ENCODE results near the gene OVOL1.
"Not testable (repeated sequence)": the region's sequence is repeated elsewhere in the genome, so short reads cannot be mapped to it uniquely, and the experiment has no call there.

OVOL1 gene

DNA sequence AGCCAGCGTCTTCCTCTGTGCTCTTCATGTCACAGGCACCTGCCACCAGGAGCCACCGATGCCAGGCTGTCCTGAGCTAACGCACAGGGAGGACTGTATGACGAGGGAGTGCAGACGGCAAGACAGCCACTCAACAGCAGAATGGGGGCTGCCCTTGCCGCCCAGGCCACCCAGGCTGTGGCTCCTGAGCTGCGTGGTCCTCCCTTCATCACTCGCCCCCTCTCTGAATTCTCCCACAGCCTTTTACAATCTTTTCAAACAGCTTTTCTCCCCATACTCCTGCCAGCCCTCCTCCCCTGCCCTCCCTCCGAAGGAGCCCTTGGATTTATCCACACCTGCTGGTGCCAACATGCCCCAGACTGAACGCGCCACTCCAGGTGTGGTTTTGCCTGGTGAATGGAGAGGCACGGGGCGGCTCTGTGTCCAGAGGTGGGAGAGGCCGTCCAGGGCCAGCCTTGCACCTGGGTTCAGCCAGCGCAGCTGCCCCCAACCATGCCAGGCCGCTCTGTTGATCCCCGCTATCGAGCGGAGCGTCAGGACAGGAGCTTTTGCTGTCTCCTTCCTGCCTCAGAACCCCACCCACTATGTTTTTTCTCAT lies 22.0 kb downstream of the OVOL1 start:
- DNase-seq: no peak
- in situ Hi-C loops (cut with MboI; ENCODE audit: low pct_unique_long_range_greater_than_20kb, low sequenced_read_pairs): no loop called here

DNA sequence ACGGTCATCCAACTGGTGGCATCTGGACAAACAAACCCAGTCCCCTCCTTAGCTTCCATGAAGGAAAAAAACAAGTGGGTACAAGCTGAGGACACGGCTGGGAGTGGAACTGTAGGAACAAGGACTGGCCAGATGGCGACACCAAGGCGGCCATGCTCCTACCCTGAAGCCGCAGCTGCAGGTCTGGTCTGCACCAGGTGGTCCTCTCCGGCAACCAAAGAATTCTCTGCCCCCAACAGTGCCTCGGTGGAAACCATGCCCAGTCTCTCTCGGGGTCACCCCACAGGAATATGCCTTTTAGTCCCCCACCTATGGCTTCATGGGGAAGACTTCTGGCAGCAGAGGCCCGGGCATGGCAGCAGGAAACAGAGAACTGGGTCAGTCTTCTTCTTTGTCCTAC lies 22.6 kb downstream of the OVOL1 start:
- in situ Hi-C loops (cut with MboI; ENCODE audit: low pct_unique_long_range_greater_than_20kb, low sequenced_read_pairs): no loop called here
- no peak for DNase-seq

DNA sequence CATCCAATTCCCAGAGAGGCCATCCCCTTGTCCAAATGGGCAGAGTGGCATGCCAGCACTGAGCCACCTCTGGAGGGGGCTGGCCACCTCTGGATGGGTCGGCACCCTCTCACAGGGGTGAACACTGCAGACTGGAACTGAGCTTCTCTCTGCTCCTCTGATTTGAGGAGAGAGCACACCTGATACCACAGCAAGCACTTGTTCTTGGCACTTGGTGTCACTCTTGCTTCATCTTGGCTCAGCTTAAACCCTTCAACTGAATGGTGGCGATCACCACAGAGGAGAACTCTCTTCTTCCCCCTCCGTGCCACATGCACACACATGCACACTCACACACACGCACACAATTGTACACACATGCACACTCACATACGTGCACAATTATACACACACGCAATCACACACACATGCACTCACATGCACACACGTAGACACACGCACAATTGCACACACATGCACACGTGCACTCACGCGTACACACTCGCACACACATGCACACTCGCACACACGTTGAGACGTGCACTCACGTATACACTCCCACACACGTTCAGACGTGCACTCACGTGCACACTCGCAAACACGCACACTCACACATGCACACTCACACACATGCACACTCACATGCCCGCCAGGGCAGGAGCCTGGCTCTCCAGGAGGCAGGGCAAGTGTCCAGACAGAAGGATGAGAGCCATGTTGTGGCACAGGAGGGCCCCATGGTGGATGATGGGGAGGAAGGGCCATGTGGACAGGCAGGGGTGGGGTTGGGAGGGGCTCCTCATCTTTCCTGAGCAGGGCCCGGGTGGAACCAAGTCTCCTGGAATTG lies 23.4 kb downstream of the OVOL1 start:
- in situ Hi-C loops (cut with MboI; ENCODE audit: low pct_unique_long_range_greater_than_20kb, low sequenced_read_pairs): no loop called here
- DNase-seq: no peak

DNA sequence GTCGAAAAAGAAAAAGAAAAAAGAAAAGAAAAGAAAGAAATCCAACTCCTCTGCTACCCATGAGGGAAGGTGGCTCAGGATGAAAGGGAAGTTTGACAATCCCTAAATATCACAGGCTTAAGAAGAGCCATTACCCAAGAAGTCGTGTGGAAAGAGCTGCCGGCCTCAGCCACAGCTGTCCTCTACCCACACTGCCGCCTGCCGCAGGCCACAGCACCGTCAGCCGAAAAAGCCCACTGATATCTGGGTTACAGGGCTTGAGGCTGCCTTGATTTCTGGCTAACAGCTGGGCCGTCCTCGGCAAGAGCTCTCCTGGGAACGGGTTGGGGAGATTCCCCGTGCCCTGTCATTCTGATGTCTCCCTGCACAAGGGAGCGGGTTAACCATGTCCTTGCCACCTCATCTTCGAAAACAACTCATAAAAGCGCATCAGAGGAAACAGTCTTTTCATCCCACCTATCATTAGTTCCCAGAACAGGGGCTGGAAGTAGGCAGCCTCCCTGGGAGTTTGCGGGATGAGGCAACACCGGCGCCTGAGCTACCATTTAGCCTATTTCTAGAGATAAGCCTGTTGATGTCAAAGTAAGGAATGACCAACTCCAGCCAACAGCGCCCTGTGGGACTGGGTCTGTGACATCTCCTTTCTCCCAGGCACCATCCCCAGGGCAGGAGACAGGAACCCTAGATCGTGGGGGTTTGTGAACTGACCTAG lies 25.1 kb downstream of the OVOL1 start:
- no peak for DNase-seq
- in situ Hi-C loops (cut with MboI; ENCODE audit: low pct_unique_long_range_greater_than_20kb, low sequenced_read_pairs): no loop called here

DNA sequence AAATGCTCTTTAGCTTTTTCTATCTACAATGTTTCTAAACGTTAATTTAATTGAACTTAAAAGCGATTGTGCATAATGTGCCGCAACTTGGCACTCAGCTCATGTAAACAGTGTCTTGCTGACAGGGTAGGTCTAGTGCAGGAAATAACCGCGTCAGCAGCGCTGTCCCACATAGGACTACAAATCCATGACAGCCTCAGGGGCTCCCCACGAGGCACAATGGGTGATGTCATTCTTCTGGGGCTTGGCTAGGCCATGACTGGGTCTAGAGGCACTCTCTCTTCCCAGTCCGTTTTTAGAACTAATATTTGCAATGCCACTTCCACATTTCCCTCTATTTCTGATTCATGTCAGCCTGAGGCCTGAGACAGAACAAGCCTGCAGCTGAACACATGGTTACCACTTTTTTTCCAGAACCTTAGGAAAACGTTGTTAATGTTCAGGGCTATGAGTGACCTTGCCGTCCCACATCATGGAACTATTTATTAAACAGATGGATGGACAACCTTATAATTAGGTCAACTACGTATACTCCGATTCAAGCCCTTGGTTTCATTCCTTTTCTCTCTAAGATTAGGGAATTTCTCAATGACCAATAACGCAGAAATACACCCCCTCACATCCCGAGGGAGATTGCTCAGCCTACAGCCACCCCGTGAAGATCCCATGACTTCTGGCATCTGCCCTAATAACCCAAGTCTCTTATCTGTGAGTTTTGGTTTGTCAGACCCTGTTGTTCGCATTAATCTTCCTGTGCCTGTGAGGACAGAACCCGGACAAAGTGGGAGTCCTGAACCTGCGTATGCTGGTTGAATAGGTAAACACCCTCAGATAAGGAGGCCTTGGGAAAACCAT lies 27.5 kb downstream of the OVOL1 start:
- in situ Hi-C loops (cut with MboI; ENCODE audit: low pct_unique_long_range_greater_than_20kb, low sequenced_read_pairs): no loop called here
- no peak for DNase-seq

DNA sequence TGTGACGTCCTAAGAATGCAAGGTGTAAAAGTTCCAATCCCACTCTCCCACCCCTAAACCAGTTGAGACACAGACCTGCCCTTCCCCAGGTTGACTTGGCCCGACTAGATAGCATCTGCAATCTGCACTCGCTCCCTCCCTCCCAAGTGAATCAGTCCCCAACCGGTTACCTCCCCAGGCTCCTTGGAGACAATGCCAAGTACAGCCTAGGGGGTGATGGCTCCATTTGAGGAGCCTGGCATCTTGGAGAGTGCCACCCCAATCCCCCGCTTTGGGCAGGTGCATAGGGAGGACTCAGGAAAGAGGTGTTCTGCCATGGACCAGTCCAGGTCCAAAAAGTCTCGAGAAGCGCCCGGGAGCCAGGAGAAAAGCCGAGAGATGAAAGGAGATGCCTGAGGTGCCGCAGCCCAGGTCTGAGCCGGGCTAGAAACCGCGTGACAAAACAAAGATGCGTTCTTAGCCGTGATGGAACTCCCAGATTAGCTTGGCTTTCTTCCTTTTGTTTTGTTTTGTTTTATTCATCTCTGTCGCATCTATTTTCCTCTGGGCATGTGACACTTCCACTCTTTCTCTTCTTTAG lies 28.2 kb downstream of the OVOL1 start:
- in situ Hi-C loops (cut with MboI; ENCODE audit: low pct_unique_long_range_greater_than_20kb, low sequenced_read_pairs): no loop called here
- DNase-seq: no peak

DNA sequence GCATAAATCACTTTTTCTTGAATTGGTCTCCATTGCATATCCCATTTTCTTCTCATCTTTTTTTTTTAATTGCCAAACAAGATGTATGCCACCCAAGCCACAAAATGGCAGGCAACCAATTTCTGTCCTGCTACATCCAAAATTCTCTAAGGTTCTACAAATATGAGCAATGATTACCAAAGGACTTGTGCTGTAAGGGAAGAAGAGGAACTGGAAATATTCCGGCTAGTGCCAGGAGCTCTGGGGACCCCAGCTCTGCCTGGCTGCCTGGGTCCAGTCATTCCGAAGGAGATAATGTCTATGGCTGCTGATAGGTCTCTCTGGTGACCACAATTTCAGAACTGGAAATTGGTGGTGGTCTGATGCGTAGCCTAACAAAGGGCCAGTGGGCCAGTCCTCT lies 29.8 kb downstream of the OVOL1 start:
- no peak for DNase-seq
- in situ Hi-C loops (cut with MboI; ENCODE audit: low pct_unique_long_range_greater_than_20kb, low sequenced_read_pairs): no loop called here

DNA sequence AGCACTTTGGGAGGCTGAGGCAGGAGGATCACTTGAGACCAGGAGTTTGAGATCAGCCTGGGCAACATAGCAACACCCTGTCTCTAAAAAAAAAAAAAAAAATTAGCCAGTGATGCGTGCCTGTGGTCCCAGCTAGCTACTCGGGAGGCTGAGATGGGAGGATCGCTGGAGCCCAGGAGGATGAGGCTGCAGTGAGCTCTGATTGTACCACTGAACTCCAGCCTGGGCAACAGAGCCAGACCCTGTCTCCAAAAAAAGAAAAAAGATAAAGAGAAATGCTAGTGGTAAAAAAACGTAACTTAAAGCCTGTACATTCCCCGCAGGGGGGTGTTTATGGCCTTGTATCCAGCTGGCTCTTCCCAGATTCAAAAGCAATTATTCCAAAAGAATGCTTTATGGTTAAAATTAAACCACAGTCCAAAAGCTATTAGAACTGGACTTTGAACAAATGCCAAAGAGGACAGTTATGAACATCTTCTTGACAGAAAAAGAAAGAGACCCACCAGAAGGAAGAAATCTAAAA lies 30.5 kb downstream of the OVOL1 start:
- DNase-seq: peak; percentile 22
- in situ Hi-C loops (cut with MboI; ENCODE audit: low pct_unique_long_range_greater_than_20kb, low sequenced_read_pairs): no loop called here

DNA sequence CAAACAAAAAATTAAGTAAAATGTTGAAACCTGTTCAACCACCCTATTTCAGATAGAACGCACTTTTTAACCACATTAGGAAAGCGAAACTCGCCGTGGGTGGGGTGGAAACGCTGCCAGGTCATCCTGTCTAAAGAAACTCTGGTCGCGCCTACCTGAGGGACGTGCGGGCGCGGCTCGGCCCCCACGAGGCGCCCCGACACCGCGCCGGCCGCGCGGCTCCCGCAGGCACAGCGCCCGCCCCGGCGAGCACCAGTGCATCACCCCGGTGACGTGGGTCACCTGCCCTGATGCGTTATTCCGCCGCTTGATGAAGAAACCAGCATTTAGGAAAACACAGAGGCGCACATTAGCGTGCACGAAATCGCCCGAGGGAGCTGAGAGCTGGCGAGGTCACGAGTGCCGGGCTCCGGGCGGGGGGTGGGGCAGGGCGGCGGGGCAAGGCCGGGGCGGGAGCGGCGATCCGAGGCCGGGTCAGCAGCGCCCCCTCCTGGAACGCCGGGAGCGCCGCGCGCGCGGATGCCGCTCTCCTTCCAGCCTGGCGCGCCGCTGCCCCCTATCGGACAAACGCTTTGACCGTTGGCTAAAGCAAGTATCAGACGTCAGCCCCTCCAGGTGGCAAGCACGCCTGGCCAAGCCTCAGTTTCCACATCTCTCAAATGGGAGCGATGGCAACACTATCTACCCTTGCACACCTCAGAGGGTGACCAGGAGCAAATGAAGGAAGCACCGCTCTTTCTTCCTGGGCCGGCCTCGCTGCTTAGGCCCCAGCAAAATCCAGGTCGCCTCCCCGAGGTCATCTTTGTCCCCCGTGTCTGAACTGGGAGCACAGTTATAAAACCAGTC lies 31.2 kb downstream of the OVOL1 start:
- in situ Hi-C loops (cut with MboI; ENCODE audit: low pct_unique_long_range_greater_than_20kb, low sequenced_read_pairs): no loop called here
- DNase-seq: peak; percentile 90

DNA sequence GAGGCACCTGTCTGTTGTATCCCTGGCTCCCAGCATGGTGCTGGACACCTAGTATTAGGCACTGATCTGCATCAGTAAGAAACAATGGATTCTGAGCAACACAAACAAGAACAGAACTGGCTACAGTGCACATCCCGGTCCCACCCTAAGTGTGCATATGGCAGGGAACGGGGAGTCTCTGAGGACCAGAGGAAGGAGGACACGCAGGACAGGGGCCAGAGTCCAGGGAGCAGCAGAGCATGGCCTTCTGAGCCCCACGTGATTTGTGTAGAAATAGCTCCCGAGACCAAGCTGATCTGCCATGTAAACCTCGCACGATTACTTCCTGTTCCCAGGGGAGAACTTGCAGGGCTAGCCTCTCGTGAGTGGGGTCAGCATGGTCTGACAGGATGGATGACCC lies 34.2 kb downstream of the OVOL1 start:
- no peak for DNase-seq
- in situ Hi-C loops (cut with MboI; ENCODE audit: low pct_unique_long_range_greater_than_20kb, low sequenced_read_pairs): no loop called here

DNA sequence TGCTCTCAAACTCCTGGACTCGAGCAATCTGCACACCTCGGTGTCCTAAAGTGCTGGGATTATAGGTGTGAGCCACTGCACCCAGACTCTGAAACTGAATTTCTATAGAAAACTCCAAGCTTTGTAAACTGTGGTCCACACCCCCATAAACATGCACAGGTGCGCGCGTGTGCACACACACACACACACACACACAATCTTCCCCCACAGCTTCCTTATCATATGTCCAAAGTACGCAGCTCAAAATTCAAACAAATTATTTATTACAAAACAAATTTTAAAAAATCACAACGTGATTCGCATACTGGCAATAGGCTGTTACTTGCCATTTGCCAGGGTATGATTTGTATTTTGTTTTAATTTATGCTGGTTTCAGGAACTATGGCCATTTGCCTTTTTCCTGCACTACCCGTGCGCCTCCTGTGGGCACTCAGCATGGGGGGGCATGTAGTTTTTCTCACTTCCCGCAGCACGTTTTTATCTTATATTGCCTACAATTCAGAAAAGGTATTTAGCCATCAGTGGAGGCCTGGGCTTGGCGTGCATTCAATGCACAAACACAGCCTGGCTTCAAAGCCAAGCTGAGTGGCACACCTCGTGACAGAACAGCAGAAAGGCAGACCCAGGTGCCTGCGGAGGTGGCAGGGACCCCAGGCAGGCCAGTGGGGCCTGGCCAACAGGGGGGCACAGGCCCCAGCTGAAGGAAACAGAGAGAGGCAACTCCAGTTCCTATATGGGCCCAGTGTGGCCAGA lies 36.1 kb downstream of the OVOL1 start:
- in situ Hi-C loops (cut with MboI; ENCODE audit: low pct_unique_long_range_greater_than_20kb, low sequenced_read_pairs): no loop called here
- DNase-seq: no peak

DNA sequence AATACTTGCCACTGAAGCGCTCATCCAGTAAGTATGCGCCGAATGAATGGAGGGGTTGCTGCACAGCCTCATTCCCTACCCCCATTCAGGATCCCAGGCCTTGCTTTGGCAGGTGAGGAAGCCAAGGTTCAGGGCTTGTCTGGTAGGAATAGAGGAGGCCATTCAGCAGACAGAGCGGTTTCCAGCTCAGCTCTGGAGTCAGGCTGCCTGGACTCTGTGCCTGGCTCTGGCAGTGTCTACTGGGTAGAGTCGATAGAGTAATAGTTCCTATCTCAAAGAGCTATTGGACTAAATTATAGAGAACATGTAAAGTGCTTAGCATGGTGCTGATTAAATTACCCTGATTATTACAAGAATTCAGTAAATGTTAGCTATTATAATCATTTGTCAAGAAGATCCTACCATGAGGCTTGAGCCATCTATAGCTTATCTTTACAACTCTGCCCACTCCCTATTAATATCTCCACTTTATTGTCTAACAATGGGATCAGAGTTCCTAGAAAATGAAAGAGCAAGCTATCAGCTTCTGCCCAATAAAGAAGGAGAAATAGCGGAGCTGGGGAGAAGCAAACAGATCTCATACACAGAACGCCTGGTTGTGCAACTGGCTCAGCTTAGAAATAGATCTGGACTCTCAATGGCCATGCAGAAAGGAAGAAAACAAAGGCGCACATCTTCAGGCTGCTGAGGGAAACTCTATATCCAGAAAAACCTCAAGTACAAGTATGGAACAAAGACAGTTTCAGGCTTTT lies 40.3 kb downstream of the OVOL1 start:
- in situ Hi-C loops (cut with MboI; ENCODE audit: low pct_unique_long_range_greater_than_20kb, low sequenced_read_pairs): no loop called here
- no peak for DNase-seq

DNA sequence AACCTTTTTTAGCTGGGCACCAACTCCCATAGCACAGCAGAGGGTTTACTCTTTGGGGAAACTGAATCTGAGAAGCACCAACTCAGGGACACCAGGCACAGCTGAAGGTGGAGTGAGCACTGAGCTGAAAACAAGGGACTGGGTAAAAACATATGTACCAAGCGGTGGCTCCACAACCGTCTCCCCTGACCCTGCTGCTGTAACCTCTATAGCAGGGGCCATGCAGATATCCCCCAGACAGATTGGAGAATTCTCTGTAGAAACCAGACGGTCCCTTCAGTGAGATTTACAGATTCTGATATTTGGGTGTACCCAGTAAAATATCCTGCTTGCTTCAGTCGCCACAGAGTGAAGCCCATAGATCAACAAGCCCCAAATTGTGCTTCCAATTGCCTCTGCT lies 42.6 kb downstream of the OVOL1 start:
- in situ Hi-C loops (cut with MboI; ENCODE audit: low pct_unique_long_range_greater_than_20kb, low sequenced_read_pairs): no loop called here
- no peak for DNase-seq

DNA sequence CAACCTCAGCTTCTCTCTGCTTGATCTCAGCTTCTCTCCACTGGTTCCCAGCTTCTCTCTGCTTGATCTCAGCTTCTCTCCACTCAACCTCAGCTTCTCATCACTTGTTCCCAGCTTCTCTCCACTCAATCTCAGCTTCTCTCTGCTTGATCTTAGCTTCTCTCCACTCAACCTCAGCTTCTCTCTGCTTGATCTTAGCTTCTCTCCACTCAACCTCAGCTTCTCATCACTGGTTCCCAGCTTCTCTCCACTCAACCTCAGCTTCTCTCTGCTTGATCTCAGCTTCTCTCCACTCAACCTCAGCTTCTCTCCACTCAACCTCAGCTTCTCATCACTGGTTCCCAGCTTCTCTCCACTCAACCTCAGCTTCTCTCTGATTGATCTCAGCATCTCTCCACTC lies 45.4 kb downstream of the OVOL1 start:
- in situ Hi-C loops (cut with MboI; ENCODE audit: low pct_unique_long_range_greater_than_20kb, low sequenced_read_pairs); DNase-seq: not testable (repeated sequence)

DNA sequence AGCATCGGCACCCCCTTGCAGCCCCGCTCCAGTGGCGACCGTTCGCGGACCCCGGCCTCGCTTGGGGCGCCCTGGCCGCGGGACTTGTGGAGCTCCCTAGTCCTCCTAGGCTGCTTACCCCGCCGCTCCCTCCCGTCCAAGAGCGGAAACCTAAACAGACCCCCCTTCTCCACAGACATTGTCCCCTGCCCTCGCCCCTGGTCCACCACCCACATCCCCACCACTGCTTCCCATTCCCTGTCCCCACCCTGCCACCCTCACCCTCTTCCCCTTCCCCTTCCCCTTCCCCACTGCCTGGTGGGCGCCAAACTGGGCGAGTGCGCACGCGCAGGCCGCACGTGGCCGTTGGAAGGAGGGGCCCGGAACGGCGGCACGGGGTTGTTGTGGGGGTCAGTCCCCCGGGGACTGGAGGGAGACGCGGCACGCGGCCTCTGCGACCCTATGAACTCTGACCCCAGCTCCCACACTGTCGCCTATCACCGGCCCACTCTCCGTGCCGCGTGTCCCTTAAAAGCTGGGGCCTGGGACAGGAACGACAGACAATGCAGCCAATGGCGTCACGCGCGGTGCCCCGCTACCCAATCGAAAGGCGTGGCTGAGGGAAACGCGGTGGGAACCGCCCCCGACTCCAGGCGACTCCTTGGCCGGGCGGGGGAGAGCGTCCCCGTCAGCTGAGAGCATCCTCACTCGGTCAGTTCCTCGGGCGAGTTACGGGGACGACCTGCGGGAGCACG lies 46.6 kb downstream of the OVOL1 start, which contains the start of gene SNX32:
Gene SNX32 (plus strand): TSS at position 667 of the 734 bp plus-strand sequence. CDS start 103 bp downstream, outside the sequence.
- peak; percentile 96 for DNase-seq

DNA sequence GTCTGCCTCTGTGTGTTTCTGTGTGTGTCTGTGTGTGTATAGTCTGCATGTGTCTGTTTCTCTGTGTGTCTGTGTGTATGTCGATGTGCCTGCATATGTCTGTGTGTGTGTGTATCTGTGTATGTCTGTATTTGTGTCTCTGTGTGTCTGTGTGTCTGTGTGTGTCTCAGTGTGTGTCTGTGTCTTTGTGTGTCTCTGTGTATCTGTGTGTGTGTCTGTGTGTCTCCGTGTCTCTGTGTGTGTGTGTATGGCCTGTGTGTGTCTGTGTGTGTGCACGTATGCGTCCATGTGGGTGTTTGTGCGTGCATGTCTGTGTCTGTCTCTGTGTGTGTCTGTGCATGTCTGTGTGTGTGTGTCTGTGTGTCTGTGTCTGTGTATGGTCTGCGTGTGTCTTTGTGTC lies 47.3 kb downstream of the OVOL1 start:
- in situ Hi-C loops (cut with MboI; ENCODE audit: low pct_unique_long_range_greater_than_20kb, low sequenced_read_pairs): no loop called here
- no peak for DNase-seq

More for the DNA sequence above, 46.6 kb downstream of the OVOL1 start, which contains the start of gene SNX32:
- in situ Hi-C loops (cut with MboI; ENCODE audit: low pct_unique_long_range_greater_than_20kb, low sequenced_read_pairs): no loop called here

Data from KBM-7 (cell line).